A673 (cell line): Measurements from ENCODE around the gene CTIF. TPM values are rescaled to one million over a fixed set of nuclear protein-coding genes. Genes with fewer than 3 reads are reported as not detected.

Source experiments
- BruUV-seq: library from RNA; stranded (reverse); fragments of 400-500 nt; replicated peaks from 2 replicates; lab custom pipeline; 2021; lab: Mats Ljungman, UMichigan
- CTCF ChIA-PET: fragments of 300-600 bp; sonication (Branson Sonifier 250); formaldehyde crosslinking; loops from one replicate; lab custom pipeline; 2022; ENCODE audit warnings: antibody characterized with exemption; lab: Charles Lee
- POLR2A ChIA-PET: fragments of 300-600 bp; sonication (Branson Sonifier 250); formaldehyde crosslinking; loops from one replicate; lab custom pipeline; 2022; ENCODE audit warnings: antibody characterized with exemption; ENCODE audit not compliant: low non-redundant PET; lab: Charles Lee
- DNase-seq: peaks from one replicate; pipeline ENCODE4 v3.0.0-alpha.2; 2015; ENCODE audit warnings: low spot score
- H3K27ac ChIP-seq: fragments of 200-600 bp; sonication (generic); 2 replicates; pipeline ENCODE4 v1.5.1; 2016; ENCODE audit warnings: mixed run types, low read depth, mild to moderate bottlenecking, mixed read lengths, antibody characterized with exemption, low read length; ENCODE audit not compliant: poor library complexity, severe bottlenecking
- H3K27me3 ChIP-seq: fragments of 200-600 bp; sonication (generic); replicated peaks from 2 replicates; pipeline ENCODE4 v1.6.1; 2017; ENCODE audit warnings: mixed run types, low read depth, mild to moderate bottlenecking, mixed read lengths, antibody characterized with exemption, low read length; ENCODE audit not compliant: insufficient read depth, poor library complexity
- H3K36me3 ChIP-seq: fragments of 200-600 bp; sonication (generic); 2 replicates; pipeline ENCODE4 v1.6.1; 2016; ENCODE audit warnings: mixed run types, mild to moderate bottlenecking, mixed read lengths, antibody characterized with exemption, low read length; ENCODE audit not compliant: insufficient read depth, poor library complexity, severe bottlenecking
- H3K4me1 ChIP-seq: fragments of 200-600 bp; sonication (generic); 2 replicates; pipeline ENCODE4 v1.6.1; 2017; ENCODE audit warnings: mixed run types, mild to moderate bottlenecking, mixed read lengths, antibody characterized with exemption, low read length; ENCODE audit not compliant: insufficient read depth, poor library complexity, severe bottlenecking
- H3K4me3 ChIP-seq: fragments of 200-600 bp; sonication (generic); 2 replicates; pipeline ENCODE4 v1.5.1; 2016; ENCODE audit warnings: low read depth, mixed run types, mild to moderate bottlenecking, mixed read lengths, low read length; ENCODE audit not compliant: poor library complexity, severe bottlenecking
- H3K9me3 ChIP-seq: fragments of 200-600 bp; sonication (generic); 2 replicates; pipeline ENCODE4 v1.6.1; 2016; ENCODE audit warnings: mixed run types, low read depth, mild to moderate bottlenecking, mixed read lengths, antibody characterized with exemption, low read length; ENCODE audit not compliant: poor library complexity, severe bottlenecking
- EZH2 ChIP-seq: fragments of 200-600 bp; sonication (generic); IDR thresholded peaks from 2 replicates; pipeline ENCODE4 v1.6.1; 2017; ENCODE audit warnings: borderline replicate concordance, low read depth, mild to moderate bottlenecking, mixed read lengths, antibody characterized with exemption, low read length; ENCODE audit not compliant: poor library complexity, severe bottlenecking
- intact Hi-C: fragments of 100-400 bp; cut with micrococcal nuclease; formaldehyde crosslinking; loops from one replicate; pipeline ENCODE4 v1.10.0; 2022; ENCODE audit not compliant: unreplicated experiment
- total RNA-seq: library from RNA; stranded (reverse); gene quantifications from 2 replicates; pipeline ENCODE4 v1.2.3, GENCODE V29; 2021
- TF ChIP-seq, protein P1 (sequence below): fragments of 300-800, 200-600 bp; sonication (generic); conservative IDR thresholded peaks from 2 replicates; pipeline ENCODE4 v1.5.1; 2017; ENCODE audit warnings: low read depth, mild to moderate bottlenecking, antibody characterized with exemption, low read length, moderate library complexity, mixed read lengths

Gene CTIF
- total RNA-seq, 1 experiment from 2014 or later, result 23.5 TPM

DNA sequence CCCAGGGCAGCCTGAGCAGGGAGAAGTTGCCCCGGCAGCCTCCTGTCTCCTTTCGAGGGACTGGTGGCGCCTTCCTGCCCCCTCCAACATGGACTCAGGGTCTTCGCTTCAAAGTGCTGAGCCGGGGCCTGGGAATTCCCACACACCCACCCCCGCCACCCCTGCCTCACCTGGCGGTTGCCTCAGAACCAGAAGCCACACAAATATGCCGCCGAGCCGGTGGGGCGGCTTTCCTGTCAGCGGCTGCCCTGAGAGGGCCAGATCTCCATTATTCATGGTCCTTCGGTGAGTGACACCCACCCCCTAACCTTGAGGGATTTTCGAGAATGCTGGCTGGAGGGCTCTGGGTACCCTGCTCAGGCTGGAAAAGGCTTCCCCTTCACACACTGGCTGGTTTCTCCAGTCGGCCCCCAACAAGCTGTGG lies 340.2 kb downstream of the CTIF start:
- Histone ChIP-seq H3K4me1 (no peaks in the 10 kb centered on the region), H3K27ac (no peak overlapping the region), H3K4me3 (no peak overlapping the region), H3K27me3 (no peaks in the 10 kb centered on the region), H3K36me3 (no peaks in the 10 kb centered on the region), H3K9me3 (no peaks in the 10 kb centered on the region)
- no peak for DNase-seq
- TF ChIP-seq, protein P1, sequence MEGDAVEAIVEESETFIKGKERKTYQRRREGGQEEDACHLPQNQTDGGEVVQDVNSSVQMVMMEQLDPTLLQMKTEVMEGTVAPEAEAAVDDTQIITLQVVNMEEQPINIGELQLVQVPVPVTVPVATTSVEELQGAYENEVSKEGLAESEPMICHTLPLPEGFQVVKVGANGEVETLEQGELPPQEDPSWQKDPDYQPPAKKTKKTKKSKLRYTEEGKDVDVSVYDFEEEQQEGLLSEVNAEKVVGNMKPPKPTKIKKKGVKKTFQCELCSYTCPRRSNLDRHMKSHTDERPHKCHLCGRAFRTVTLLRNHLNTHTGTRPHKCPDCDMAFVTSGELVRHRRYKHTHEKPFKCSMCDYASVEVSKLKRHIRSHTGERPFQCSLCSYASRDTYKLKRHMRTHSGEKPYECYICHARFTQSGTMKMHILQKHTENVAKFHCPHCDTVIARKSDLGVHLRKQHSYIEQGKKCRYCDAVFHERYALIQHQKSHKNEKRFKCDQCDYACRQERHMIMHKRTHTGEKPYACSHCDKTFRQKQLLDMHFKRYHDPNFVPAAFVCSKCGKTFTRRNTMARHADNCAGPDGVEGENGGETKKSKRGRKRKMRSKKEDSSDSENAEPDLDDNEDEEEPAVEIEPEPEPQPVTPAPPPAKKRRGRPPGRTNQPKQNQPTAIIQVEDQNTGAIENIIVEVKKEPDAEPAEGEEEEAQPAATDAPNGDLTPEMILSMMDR, result no peak
- no peak for TF ChIP-seq EZH2
- POLR2A ChIA-PET, result no interaction called here
- intact Hi-C loops, result no loop called here
- BruUV-seq, result no TSS peak
- CTCF ChIA-PET, result no interaction called here

DNA sequence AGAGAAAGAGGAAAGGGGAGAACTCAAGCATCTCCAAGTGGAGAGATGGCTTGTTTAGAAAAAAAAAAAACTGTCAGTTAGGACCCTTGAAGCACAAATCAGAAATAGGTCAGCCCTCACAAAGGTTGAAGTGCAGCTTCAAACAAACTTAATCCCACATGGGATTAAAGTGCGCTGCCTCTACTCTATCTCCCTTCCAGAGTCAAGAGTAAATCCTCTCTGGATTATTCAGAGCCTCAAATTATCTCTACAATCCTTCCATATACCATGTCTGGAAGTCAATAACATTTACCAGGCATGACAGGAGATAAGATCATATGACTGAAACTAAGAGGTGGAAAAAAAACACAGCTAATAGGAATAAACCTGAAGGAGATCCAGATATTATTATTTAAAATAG lies 342.1 kb downstream of the CTIF start:
- H3K27me3 ChIP-seq, result no peaks in the 10 kb centered on the region
- CTCF ChIA-PET, result no interaction called here
- DNase-seq, result no peak
- no peaks in the 10 kb centered on the region for H3K4me1 ChIP-seq
- POLR2A ChIA-PET, result no interaction called here
- no peaks in the 10 kb centered on the region for H3K36me3 ChIP-seq
- H3K27ac ChIP-seq, result no peak overlapping the region
- no TSS peak for BruUV-seq
- no peak overlapping the region for H3K4me3 ChIP-seq
- no peaks in the 10 kb centered on the region for H3K9me3 ChIP-seq
- TF ChIP-seq, protein P1, result no peak
- TF ChIP-seq EZH2, result no peak
- intact Hi-C loops, result no loop called here

DNA sequence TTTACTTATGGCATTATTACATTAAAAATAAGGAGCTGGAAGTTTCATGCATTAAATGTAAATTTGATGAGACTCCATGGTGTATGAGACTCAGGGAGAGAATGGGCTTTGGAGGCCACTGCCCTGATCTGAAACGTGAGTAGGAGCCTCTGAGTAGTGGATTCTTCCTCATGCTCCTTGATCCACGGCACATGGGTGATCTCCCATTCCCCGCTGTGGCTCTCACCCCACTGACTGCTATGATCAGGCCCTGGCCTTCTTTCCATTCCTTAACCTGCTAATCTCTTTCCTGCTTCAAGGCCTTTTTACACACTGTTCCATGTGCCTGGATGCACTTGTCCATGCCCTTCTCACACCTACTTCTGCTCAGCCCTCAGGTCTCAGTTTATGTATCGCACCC lies 343.5 kb downstream of the CTIF start:
- DNase-seq, result no peak
- no TSS peak for BruUV-seq
- TF ChIP-seq, protein P1, result no peak
- no peak for TF ChIP-seq EZH2
- H3K27me3 ChIP-seq, result no peaks in the 10 kb centered on the region
- no peaks in the 10 kb centered on the region for H3K9me3 ChIP-seq
- H3K4me1 ChIP-seq, result no peaks in the 10 kb centered on the region
- no peaks in the 10 kb centered on the region for H3K36me3 ChIP-seq
- H3K4me3 ChIP-seq, result no peak overlapping the region
- ChIA-PET CTCF (no interaction called here), POLR2A (no interaction called here)
- H3K27ac ChIP-seq, result no peak overlapping the region
- intact Hi-C loops, result no loop called here
